Measurements from ENCODE around the gene UBTF.

DNA sequence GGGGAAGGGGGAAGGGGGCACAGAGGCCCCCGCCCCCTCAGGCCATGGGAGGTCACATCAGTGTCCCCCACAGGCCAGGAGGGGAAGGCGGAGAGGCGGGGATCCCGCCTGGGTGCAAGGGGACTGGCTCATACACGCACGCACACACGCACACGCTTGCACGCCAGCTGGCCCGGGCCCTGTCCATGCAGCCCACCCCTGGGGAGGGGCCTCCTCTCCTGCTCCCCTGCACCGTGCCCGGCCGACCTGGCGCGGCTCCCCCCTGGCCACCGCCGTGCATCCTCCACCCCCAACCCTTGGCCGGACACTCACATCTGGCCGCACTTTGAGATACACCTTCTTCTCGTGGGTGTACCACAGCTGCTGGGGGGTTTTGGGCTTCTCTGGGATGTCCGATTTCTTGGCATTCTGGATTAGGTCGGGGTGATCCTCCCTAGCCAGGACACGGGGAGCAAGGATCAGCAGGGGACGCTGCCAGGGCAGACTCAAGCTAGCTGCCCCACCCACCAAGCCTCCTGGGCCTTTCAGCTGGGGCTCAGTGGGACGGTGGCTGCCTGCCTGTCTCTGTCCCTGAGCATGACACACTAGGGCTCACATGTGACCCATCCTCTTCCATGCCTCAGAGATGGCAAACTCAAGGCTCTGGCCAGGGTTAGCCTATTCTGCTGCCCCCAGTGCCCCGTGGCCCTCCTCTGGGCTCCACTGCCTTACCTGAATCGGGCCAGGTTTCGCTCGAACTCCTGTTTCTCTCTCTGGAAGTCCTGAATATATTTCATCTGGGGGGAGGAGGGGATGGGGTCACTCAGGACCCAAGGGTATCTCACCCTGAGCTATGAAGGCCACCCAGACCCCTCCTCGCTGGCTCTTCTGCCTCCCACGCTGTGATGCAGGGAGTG is 6.7 kb downstream of the UBTF start:
- TF ChIP-seq, protein P1, sequence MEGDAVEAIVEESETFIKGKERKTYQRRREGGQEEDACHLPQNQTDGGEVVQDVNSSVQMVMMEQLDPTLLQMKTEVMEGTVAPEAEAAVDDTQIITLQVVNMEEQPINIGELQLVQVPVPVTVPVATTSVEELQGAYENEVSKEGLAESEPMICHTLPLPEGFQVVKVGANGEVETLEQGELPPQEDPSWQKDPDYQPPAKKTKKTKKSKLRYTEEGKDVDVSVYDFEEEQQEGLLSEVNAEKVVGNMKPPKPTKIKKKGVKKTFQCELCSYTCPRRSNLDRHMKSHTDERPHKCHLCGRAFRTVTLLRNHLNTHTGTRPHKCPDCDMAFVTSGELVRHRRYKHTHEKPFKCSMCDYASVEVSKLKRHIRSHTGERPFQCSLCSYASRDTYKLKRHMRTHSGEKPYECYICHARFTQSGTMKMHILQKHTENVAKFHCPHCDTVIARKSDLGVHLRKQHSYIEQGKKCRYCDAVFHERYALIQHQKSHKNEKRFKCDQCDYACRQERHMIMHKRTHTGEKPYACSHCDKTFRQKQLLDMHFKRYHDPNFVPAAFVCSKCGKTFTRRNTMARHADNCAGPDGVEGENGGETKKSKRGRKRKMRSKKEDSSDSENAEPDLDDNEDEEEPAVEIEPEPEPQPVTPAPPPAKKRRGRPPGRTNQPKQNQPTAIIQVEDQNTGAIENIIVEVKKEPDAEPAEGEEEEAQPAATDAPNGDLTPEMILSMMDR (conservative IDR thresholded peaks at IDR 0.05), result no peak
- TF ChIP-seq ZFX (IDR thresholded peaks at IDR 0.05), result no peak
